HepG2 (cell line): Measurements from ENCODE around the gene BRAP.
"Not testable (repeated sequence)": the region's sequence is repeated elsewhere in the genome, so short reads cannot be mapped to it uniquely, and the experiment has no call there.

Source experiments
- CEBPB ChIP-seq: IDR thresholded peaks from 2 replicates; pipeline ENCODE4 v1.6.1; 2011; ENCODE audit warnings: low read depth, low read length, improper control_type of control experiment, borderline replicate concordance
- CHD2 ChIP-seq: IDR thresholded peaks from 2 replicates; pipeline ENCODE4 v1.6.1; 2011; ENCODE audit warnings: low read depth, low read length, improper control_type of control experiment
- ELF4 ChIP-seq: sonication (generic); formaldehyde crosslinking; IDR thresholded peaks from 2 replicates; pipeline ENCODE4 v1.5.0; 2020; ENCODE audit warnings: missing genetic modification reagents, mild to moderate bottlenecking, moderate library complexity, borderline replicate concordance
- JUN ChIP-seq: sonication (generic); formaldehyde crosslinking; IDR thresholded peaks from 2 replicates; pipeline ENCODE4 v1.4.0; 2020; ENCODE audit warnings: mild to moderate bottlenecking, missing genetic modification reagents
- NFE2L2 ChIP-seq: fragments of 150-350 bp; IDR thresholded peaks from 2 replicates; pipeline ENCODE4 v1.6.1; 2014; ENCODE audit warnings: low read length
- POLR2A ChIP-seq, 2 experiments: IDR thresholded peaks; 2 replicates each; pipeline ENCODE4 v1.6.1; 2011; ENCODE audit warnings: low read depth in 2 of 2, low read length in 2 of 2, mild to moderate bottlenecking in 1 of 2, moderate library complexity in 1 of 2; ENCODE audit not compliant: insufficient read depth in 1 of 2
- RAD21 ChIP-seq: fragments of 450-650 bp; formaldehyde crosslinking; IDR thresholded peaks from 2 replicates; pipeline ENCODE4 v1.5.0; 2020; ENCODE audit warnings: mild to moderate bottlenecking
- TEAD3 ChIP-seq: optimal IDR thresholded peaks from 2 replicates; pipeline ENCODE3; 2016; ENCODE audit warnings: borderline replicate concordance
- TF ChIP-seq, protein P1 (sequence below): sonication (generic); formaldehyde crosslinking; IDR thresholded peaks from 2 replicates; pipeline ENCODE4 v1.5.0; 2020; ENCODE audit warnings: mild to moderate bottlenecking, missing genetic modification reagents, moderate library complexity
- TF ChIP-seq, protein P2 (sequence below): sonication (generic); formaldehyde crosslinking; IDR thresholded peaks from 2 replicates; pipeline ENCODE4 v1.5.0; 2020; ENCODE audit warnings: missing genetic modification reagents, mild to moderate bottlenecking, borderline replicate concordance
- TF ChIP-seq, protein P3 (sequence below): sonication (generic); formaldehyde crosslinking; IDR thresholded peaks from 2 replicates; pipeline ENCODE4 v1.5.0; 2020; ENCODE audit warnings: missing genetic modification reagents
- TF ChIP-seq, protein P4 (sequence below), 2 experiments: sonication (generic) in 1 of 2; formaldehyde crosslinking in 1 of 2; IDR thresholded peaks; 2 replicates each; pipeline versions ENCODE4 v1.5.1 to v1.6.1; 2011 to 2020; ENCODE audit warnings: borderline replicate concordance in 1 of 2, low read depth in 1 of 2, low read length in 1 of 2, mild to moderate bottlenecking in 1 of 2, missing genetic modification reagents in 1 of 2, moderate library complexity in 1 of 2

DNA sequence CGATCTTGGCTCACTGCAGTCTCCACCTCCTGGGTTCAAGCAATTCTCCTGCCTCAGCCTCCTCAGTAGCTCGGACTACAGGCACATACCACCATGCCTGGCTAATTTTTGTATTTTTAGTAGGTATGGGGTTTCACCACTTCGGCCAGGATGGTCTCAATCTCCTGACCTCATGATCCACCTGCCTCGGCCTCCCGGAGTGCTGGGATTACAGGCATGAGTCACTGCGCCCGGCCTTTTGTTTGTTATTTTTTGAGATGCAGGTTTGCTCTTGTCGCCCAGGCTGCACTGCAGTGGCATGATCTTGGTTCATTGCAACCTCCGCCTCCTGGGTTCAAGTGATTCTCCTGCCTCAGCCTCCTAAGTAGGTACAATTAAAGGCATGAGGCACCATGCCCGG, 33.6 kb upstream of the BRAP start:
- not testable (repeated sequence) for TF ChIP-seq CEBPB; POLR2A (IDR thresholded peaks at IDR 0.05; ENCODE audit: insufficient read depth in 1 of 2, low read depth in 2 of 2, low read length in 2 of 2); RAD21 (CRISPR knock-in tag); ELF4; NFE2L2; JUN (CRISPR knock-in tag); TEAD3 (CRISPR knock-in tag); CHD2
- TF ChIP-seq, protein P1, sequence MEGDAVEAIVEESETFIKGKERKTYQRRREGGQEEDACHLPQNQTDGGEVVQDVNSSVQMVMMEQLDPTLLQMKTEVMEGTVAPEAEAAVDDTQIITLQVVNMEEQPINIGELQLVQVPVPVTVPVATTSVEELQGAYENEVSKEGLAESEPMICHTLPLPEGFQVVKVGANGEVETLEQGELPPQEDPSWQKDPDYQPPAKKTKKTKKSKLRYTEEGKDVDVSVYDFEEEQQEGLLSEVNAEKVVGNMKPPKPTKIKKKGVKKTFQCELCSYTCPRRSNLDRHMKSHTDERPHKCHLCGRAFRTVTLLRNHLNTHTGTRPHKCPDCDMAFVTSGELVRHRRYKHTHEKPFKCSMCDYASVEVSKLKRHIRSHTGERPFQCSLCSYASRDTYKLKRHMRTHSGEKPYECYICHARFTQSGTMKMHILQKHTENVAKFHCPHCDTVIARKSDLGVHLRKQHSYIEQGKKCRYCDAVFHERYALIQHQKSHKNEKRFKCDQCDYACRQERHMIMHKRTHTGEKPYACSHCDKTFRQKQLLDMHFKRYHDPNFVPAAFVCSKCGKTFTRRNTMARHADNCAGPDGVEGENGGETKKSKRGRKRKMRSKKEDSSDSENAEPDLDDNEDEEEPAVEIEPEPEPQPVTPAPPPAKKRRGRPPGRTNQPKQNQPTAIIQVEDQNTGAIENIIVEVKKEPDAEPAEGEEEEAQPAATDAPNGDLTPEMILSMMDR (CRISPR knock-in tag), result not testable (repeated sequence)
- TF ChIP-seq, protein P2, sequence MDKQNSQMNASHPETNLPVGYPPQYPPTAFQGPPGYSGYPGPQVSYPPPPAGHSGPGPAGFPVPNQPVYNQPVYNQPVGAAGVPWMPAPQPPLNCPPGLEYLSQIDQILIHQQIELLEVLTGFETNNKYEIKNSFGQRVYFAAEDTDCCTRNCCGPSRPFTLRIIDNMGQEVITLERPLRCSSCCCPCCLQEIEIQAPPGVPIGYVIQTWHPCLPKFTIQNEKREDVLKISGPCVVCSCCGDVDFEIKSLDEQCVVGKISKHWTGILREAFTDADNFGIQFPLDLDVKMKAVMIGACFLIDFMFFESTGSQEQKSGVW (CRISPR knock-in tag), result not testable (repeated sequence)
- TF ChIP-seq, protein P3, sequence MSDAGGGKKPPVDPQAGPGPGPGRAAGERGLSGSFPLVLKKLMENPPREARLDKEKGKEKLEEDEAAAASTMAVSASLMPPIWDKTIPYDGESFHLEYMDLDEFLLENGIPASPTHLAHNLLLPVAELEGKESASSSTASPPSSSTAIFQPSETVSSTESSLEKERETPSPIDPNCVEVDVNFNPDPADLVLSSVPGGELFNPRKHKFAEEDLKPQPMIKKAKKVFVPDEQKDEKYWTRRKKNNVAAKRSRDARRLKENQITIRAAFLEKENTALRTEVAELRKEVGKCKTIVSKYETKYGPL (CRISPR knock-in tag), result not testable (repeated sequence)
- TF ChIP-seq, protein P4, sequence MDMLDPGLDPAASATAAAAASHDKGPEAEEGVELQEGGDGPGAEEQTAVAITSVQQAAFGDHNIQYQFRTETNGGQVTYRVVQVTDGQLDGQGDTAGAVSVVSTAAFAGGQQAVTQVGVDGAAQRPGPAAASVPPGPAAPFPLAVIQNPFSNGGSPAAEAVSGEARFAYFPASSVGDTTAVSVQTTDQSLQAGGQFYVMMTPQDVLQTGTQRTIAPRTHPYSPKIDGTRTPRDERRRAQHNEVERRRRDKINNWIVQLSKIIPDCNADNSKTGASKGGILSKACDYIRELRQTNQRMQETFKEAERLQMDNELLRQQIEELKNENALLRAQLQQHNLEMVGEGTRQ (IDR thresholded peaks at IDR 0.05; ENCODE audit: low read depth, low read length), result not testable (repeated sequence)
- TF ChIP-seq, protein P4 (CRISPR knock-in tag; IDR thresholded peaks at IDR 0.05; ENCODE audit: borderline replicate concordance), result not testable (repeated sequence)
